A673 (cell line): ENCODE data around the gene ULBP3.

Experiments used
- CTCF ChIP-seq: fragments of 300-800, 200-600 bp; sonication (generic); conservative IDR thresholded peaks from 2 replicates; pipeline ENCODE4 v1.5.1; 2017; ENCODE audit warnings: low read depth, mild to moderate bottlenecking, antibody characterized with exemption, low read length, moderate library complexity, mixed read lengths
- EZH2 ChIP-seq: fragments of 200-600 bp; sonication (generic); IDR thresholded peaks from 2 replicates; pipeline ENCODE4 v1.6.1; 2017; ENCODE audit warnings: borderline replicate concordance, low read depth, mild to moderate bottlenecking, mixed read lengths, antibody characterized with exemption, low read length; ENCODE audit not compliant: poor library complexity, severe bottlenecking

DNA sequence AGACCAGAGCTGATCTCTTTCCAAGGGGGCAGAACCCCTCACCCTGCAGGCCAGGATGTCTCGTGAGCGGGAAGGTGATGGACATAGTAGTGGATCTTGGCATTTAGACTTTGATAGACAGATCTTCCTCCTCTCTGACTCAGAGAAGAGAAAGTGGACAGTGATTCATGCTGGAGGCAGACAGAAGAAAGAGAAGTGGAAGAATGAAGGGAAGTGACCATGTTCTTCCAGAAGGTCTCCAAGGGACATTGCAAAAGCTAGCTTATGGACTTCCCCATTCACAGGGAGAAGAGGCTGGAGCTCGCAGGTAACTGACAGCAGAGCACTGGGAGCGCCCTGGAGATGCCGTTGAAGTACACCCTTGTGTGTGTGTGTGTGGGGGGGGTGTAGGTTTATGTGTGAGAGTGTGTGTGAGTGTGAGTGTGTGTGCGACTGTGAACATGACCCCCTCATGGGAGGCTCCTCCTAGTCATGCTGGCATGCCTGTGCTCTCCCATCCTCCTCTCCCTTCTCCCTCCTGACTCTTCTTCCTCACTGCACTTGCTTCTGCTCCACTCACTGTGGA is 35.6 kb downstream of the ULBP3 start:
- no peak for TF ChIP-seq CTCF
- no peak for TF ChIP-seq EZH2
